IMR-90 (cell line): Measurements from ENCODE around the gene ESR2. TPM values are rescaled to one million over a fixed set of nuclear protein-coding genes. Genes with fewer than 3 reads are reported as not detected.
"Not testable (repeated sequence)": the region's sequence is repeated elsewhere in the genome, so short reads cannot be mapped to it uniquely, and the experiment has no call there.

Source experiments
- ATAC-seq: fragments of 200-7000 bp; cut with Tn5 transposase; 2 replicates; pipeline ENCODE4 v1.9.1; 2020; ENCODE audit warnings: low read depth, mild to moderate bottlenecking, moderate library complexity
- BruUV-seq: library from RNA; stranded (reverse); fragments of 400-500 nt; replicated peaks from 2 replicates; lab custom pipeline; 2021; lab: Mats Ljungman, UMichigan
- CTCF ChIA-PET: fragments of 300-600 bp; formaldehyde crosslinking; extraction: SDS; loops from one replicate; lab custom pipeline; 2021; ENCODE audit warnings: antibody characterized with exemption; lab: Yijun Ruan, JAX
- POLR2A ChIA-PET: fragments of 300-600 bp; sonication (Branson Sonifier 250); formaldehyde crosslinking; loops from one replicate; lab custom pipeline; 2022; ENCODE audit warnings: antibody characterized with exemption; ENCODE audit not compliant: unreplicated experiment; lab: Charles Lee
- DNase-seq: peaks from one replicate; pipeline ENCODE4 v3.0.0; 2013
- H2AFZ ChIP-seq: replicated peaks from 2 replicates; pipeline ENCODE3; 2013; ENCODE audit warnings: low read length, mild to moderate bottlenecking; ENCODE audit not compliant: poor library complexity
- H2AK5ac ChIP-seq: 2 replicates; pipeline ENCODE4 v1.6.1; 2013; ENCODE audit warnings: low read depth, low read length, inconsistent platforms
- H2AK9ac ChIP-seq: replicated peaks from 2 replicates; pipeline ENCODE3; 2013; ENCODE audit warnings: mild to moderate bottlenecking, low read depth, low read length, moderate library complexity; ENCODE audit not compliant: poor library complexity
- H2BK120ac ChIP-seq: 2 replicates; pipeline ENCODE4 v1.6.1; 2013; ENCODE audit warnings: low read depth, low read length, inconsistent platforms
- H2BK15ac ChIP-seq: 3 replicates; pipeline ENCODE4 v1.6.1; 2013; ENCODE audit warnings: low read depth, low read length, inconsistent platforms
- H2BK20ac ChIP-seq: 2 replicates; pipeline ENCODE4 v1.6.1; 2013; ENCODE audit warnings: low read depth, mild to moderate bottlenecking, inconsistent platforms, low read length, moderate library complexity
- H2BK5ac ChIP-seq: 2 replicates; pipeline ENCODE4 v1.6.1; 2013; ENCODE audit warnings: mild to moderate bottlenecking, low read depth, low read length, inconsistent platforms; ENCODE audit not compliant: poor library complexity, severe bottlenecking
- H3K14ac ChIP-seq: replicated peaks from 2 replicates; pipeline ENCODE4 v1.6.1; 2013; ENCODE audit warnings: low read depth, low read length, inconsistent platforms
- H3K18ac ChIP-seq: 2 replicates; pipeline ENCODE4 v1.6.1; 2013; ENCODE audit warnings: low read depth, low read length, control low read depth
- H3K23ac ChIP-seq: 2 replicates; pipeline ENCODE4 v1.6.1; 2013; ENCODE audit warnings: low read depth, low read length, inconsistent platforms
- H3K27ac ChIP-seq: 2 replicates; pipeline ENCODE4 v1.5.1; 2013; ENCODE audit warnings: mild to moderate bottlenecking, control low read depth, low read length; ENCODE audit not compliant: insufficient read depth
- H3K27me3 ChIP-seq: 2 replicates; pipeline ENCODE4 v1.6.1; 2013; ENCODE audit warnings: low read length; ENCODE audit not compliant: control insufficient read depth, insufficient read depth
- H3K36me3 ChIP-seq: 2 replicates; pipeline ENCODE4 v1.6.1; 2013; ENCODE audit warnings: low read length, mixed read lengths; ENCODE audit not compliant: control insufficient read depth, insufficient read depth
- H3K4ac ChIP-seq: 2 replicates; pipeline ENCODE4 v1.6.1; 2013; ENCODE audit warnings: low read depth, low read length, inconsistent platforms
- H3K4me1 ChIP-seq: 2 replicates; pipeline ENCODE4 v1.6.1; 2013; ENCODE audit warnings: low read length, mixed read lengths; ENCODE audit not compliant: control insufficient read depth, insufficient read depth
- H3K4me2 ChIP-seq: 2 replicates; pipeline ENCODE4 v1.6.1; 2013; ENCODE audit warnings: low read depth, mild to moderate bottlenecking, control low read depth, low read length, moderate library complexity
- H3K4me3 ChIP-seq: 2 replicates; pipeline ENCODE4 v1.5.1; 2013; ENCODE audit warnings: low read depth, mild to moderate bottlenecking, control low read depth, low read length, moderate library complexity; ENCODE audit not compliant: insufficient read depth
- H3K56ac ChIP-seq: 2 replicates; pipeline ENCODE4 v1.6.1; 2013; ENCODE audit warnings: low read length, inconsistent platforms; ENCODE audit not compliant: insufficient read depth; ENCODE audit errors: extremely low read depth
- H3K79me1 ChIP-seq, 2 experiments: 2 replicates each; pipeline ENCODE4 v1.6.1; 2013; ENCODE audit warnings: low read length in 2 of 2, inconsistent platforms in 1 of 2, low read depth in 1 of 2
- H3K9ac ChIP-seq: 2 replicates; pipeline ENCODE4 v1.6.1; 2013; ENCODE audit warnings: low read depth, low read length, control low read depth
- H3K9me1 ChIP-seq: 2 replicates; pipeline ENCODE4 v1.6.1; 2013; ENCODE audit warnings: low read length, inconsistent platforms; ENCODE audit not compliant: insufficient read depth
- H3K9me3 ChIP-seq: 2 replicates; pipeline ENCODE4 v1.6.1; 2013; ENCODE audit warnings: low read length; ENCODE audit not compliant: control insufficient read depth, insufficient read depth
- H4K20me1 ChIP-seq: 2 replicates; pipeline ENCODE4 v1.6.1; 2013; ENCODE audit warnings: low read length, inconsistent platforms; ENCODE audit not compliant: insufficient read depth
- H4K5ac ChIP-seq: 2 replicates; pipeline ENCODE4 v1.6.1; 2013; ENCODE audit warnings: mild to moderate bottlenecking, low read depth, low read length, control low read depth
- H4K8ac ChIP-seq, 2 experiments: 2 replicates each; pipeline ENCODE4 v1.6.1; 2013; ENCODE audit warnings: low read depth in 2 of 2, low read length in 2 of 2, control low read depth in 1 of 2, inconsistent platforms in 1 of 2
- H4K91ac ChIP-seq: 2 replicates; pipeline ENCODE4 v1.6.1; 2013; ENCODE audit warnings: low read depth, low read length, inconsistent platforms; ENCODE audit not compliant: insufficient read depth
- WGBS, 2 experiments: methylation state at CpG; one replicate each; pipeline versions ENCODE4 v1.1.5 to v1.1.7; 2013; ENCODE audit warnings: missing lambda C conversion rate in 2 of 2; ENCODE audit not compliant: insufficient read length in 1 of 2; ENCODE audit errors: extremely low coverage in 2 of 2; 5-methylcytosine and 5-hydroxymethylcytosine counted together
- dilution Hi-C: fragments of 300-500 bp; cut with HindIII; formaldehyde crosslinking; loops from one replicate; pipeline ENCODE4 v1.14.3; 2018; ENCODE audit warnings: low sequenced_read_pairs; ENCODE audit not compliant: unreplicated experiment
- in situ Hi-C: fragments of 300-500 bp; cut with MboI; formaldehyde crosslinking; loops from 3 replicates; pipeline ENCODE4 v1.14.3; 2019; ENCODE audit warnings: low sequenced_read_pairs, inconsistent platforms, mixed read lengths
- intact Hi-C: fragments of 100-400 bp; cut with micrococcal nuclease; formaldehyde crosslinking; loops from 2 replicates; pipeline ENCODE4 v1.10.0; 2022
- polyA plus RNA-seq, 3 experiments: library from polyadenylated mRNA; depleted of rRNA; stranded (reverse); fragments of >200 nt; gene quantifications; 2 replicates each; pipeline ENCODE4 v1.2.3, GENCODE V29; 2012; ENCODE audit warnings: low replicate concordance in 1 of 3
- total RNA-seq: library from RNA; depleted of rRNA; stranded (reverse); fragments of >200 nt; gene quantifications from 2 replicates; pipeline ENCODE4 v1.2.3, GENCODE V29; 2012

The ESR2 gene
- total and polyA plus RNA-seq, 2 of the 4 experiments (the other 2 are of a cell fraction), result under 0.01 to 0.03 TPM

- H4K8ac ChIP-seq, DNase-seq, H2BK15ac ChIP-seq, H3K14ac ChIP-seq, H3K79me1 ChIP-seq, CTCF ChIA-PET, H2BK120ac ChIP-seq, H4K91ac ChIP-seq, H2AK5ac ChIP-seq, H2BK20ac ChIP-seq, H4K20me1 ChIP-seq, H3K9ac ChIP-seq, H3K56ac ChIP-seq, H3K4ac ChIP-seq, POLR2A ChIA-PET, H3K27ac ChIP-seq, H3K23ac ChIP-seq, in situ Hi-C loops, H3K36me3 ChIP-seq, intact Hi-C loops, H3K18ac ChIP-seq, BruUV-seq, H3K27me3 ChIP-seq, H3K4me2 ChIP-seq, dilution Hi-C loops, H4K5ac ChIP-seq, H3K9me1 ChIP-seq, H2BK5ac ChIP-seq, H3K4me3 ChIP-seq, H3K4me1 ChIP-seq, H3K9me3 ChIP-seq, H2AFZ ChIP-seq, H2AK9ac ChIP-seq, ATAC-seq: not testable (repeated sequence)
- WGBS, 2 experiments, result no CpG with 5 or more reads among the region's 7 CpGs
Observed at GRCh38 chr14:64118403-64118742, 175.8 kb downstream of the ESR2 start.
